IPS-NIHi11 (cell line): ENCODE results near the gene ASXL3.

ENCODE experiments used
- DNase-seq: peaks from one replicate; pipeline ENCODE4 v3.0.0; 2012; ENCODE audit warnings: mixed read lengths, low spot score

The ASXL3 gene

DNA sequence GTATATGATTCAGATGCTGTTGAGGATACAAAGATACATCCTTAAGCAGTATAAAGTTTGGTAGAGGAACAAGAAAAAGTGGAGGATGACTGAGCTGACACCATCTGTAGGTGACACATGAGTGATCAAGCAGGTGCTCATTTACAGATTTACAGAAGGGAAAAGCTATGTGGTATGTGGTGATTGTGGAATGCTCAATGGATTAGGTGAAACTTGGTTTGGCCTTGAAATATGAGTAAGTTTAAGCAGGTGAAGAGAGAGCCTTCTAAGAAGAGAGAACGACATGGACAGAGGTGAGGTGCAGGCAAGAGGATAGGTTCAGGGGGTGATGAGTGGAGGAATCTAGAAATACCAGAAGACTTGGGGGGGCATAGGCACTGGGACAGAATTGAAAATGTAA, 5.9 kb downstream of the ASXL3 start:
- DNase-seq, result no peak

DNA sequence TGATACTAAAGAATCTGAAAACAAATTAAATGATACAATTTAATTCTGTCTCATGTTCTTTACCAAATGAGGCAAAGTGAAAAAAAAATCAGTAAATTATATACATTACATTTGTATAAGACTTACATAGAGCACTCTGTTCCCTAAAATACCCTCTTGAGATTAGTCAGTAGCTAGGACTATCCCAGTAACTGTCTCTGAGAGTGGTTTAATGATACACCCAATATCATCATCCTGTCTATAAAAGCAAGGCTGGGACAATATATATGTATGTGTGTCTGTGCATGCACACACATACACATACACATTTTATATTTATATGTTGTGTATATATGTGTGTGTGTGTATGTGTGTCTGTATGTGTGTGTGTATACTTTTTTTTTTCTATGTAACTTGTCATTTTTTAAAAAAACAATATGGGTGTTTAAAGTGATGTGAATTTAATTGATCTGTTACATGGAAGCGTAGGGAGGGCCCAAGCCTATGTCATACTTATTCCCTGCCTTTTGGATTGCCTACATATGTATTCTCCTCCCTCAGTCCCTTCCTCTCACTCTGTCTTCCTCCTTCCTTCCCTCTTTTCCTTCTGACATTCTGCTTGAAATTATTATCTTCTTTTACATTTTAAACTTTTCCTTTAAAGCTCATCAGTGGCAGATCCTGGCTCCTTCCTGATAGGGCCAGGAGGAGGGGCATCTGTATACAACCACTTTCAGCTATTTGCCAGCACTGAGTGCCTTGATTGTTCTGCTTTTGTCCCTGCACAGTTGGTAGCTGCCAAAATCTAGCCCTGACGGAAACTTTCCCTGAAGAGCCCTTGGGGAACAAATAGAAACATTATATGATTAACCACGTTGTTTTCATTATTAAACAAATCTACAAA, 6.8 kb downstream of the ASXL3 start:
- peak; percentile 42 for DNase-seq

DNA sequence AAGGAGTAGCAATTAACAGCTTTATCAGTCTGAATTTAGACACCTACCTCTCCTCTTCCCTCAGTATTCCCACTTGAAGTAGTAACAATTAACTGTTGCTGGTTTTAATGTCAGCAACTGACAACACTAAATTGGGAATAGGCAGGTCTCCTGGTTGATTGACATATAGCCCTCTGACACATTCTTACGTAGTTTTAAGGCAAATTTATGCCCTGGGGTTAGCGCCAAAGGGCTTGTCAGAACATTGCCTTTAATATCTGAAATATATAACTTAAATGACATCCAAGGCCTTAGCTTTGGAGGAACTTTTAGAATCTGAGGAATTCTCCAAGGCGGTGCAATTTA, 7.4 kb downstream of the ASXL3 start:
- DNase-seq, result no peak

DNA sequence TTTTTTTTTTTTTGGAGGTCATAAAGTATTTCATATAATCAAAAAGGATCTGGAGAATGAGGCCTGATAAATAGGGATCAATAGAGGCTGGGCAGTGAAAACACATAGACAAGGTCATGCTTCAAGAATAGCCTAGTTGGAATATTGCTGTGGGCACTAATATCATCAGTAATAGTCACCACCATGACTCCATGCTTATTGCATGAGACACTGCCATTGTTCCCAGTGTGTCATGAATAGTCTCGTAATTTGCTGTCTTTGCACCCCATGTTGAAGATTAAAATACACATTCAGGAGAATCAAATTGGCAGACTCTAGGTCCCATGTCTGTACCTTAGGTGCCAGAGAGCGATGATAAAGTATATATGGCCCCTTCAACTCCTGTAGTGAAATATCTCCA, 10.3 kb downstream of the ASXL3 start:
- DNase-seq, result no peak

DNA sequence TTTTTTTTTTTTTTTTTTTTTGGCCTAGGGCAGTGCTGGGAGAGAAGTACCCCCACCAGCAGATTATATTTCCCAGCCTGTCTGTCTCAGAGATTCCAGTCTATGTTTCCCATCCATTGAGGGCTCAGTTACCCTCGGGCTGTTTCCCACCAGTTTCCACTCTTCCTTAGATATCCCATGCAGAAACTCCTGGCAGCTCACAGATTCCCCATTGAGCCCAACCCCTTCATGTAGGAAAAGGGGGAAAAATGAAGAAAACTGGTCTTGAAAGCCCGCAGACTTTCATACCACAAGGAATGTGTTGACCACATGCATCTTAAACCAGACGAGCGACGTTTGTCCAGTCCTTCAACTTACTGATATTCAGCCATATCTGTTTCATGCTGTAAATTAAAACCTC, 15.2 kb downstream of the ASXL3 start:
- no peak for DNase-seq

DNA sequence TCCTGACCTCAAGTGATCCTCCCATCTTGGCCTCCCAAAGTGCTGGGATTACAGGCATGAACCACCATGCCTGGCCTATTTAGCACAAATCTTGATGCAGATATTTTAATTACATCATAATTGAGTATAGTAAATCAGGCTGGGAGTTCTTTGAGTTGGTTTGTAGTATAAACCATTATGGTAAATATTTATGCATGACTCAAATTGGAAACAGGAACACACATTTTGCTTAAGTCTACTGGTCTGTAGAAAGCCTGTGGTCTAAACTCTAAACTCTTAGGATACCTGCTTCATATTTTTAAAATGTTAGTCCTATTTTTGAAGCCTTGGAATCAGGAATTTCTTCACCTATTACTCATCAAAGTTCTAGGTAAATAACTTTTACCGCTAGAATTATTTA, 16.8 kb downstream of the ASXL3 start:
- DNase-seq, result no peak

DNA sequence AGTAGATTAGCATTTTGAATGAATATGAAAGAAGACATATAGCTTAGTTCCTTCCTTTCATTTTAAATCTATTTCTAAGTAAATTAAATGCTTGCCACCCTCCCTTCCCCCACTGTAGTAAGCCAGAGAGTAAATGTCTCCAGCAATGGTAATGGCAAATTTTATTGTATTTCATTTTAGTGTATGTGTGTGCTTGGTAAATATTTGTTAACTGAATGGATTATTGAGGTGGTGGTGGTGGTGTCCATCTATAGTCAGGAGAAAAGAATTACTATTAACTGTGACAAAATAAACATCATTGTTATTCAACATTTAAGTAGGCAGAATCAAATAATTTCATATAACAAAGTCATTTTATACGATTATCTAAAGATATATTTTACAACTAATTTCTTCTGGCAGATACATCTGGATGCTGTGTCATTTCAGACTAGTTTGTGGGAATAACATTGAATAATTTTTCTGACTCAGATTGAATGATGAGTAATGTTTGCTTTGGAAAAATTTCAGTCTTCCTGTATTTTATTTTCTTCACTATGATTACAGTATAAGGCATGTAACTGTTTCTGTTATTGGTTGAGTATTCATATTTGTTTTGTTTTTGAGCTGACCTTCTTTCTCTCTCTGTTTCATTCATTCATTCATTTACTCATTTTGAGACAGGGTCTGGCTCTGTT, 18.3 kb downstream of the ASXL3 start:
- DNase-seq, result no peak

DNA sequence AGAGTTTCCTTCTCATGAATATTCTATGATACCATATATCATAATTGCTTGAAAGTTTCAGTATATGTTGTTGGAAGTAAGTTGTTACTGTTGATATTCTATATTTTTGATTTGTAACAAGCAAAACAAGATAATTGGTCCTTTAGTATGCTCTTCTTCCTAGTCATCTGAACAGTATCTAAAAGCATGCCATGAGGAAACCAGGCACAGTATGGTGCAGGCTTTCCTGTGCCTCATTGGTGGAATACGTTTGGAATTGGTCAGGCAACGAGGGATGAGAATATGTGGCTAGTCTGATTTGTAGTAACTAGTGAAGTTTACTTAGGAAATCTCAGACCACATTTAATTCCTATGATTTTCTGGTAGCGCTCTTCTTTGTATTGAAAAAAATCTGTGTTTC, 22.8 kb downstream of the ASXL3 start:
- DNase-seq, result no peak

DNA sequence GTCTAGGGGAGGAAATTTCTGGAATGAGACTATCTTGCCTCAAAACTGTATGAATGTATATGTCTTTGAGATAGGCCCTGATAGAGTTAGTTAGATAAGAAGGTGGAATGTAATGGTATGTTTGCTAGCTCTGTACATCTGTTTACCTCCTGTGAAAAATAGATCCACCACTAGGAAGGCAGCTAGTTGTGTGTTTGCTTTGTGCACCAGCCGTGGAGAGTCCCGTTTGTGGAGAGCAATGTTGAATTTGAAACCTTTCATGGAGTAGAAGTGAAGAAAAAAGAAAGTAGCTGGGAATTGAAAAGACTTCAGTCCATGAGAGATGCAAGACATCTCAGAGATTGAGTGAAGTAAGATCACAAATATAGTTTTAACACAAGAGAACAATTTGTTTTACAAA, 25.4 kb downstream of the ASXL3 start:
- DNase-seq, result no peak

DNA sequence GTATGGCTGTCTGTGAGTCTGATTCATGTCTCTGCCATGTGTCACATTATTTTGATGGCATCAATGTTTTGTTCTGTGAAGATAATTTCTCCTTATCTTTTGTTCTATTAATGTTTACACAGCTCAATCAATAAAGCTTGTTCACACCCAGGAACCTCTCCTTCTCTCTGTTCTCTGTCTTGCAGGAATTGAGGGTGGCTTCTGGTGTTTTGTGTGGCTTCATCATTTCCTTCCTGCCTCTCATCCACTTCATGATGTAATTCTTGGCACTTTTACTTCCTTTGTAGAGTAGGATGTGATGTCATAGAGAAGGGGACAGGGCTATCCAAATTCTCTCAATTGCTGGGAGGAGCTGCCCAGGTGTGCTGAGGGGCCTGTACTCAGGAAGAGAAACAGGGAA, 27.2 kb downstream of the ASXL3 start:
- no peak for DNase-seq

DNA sequence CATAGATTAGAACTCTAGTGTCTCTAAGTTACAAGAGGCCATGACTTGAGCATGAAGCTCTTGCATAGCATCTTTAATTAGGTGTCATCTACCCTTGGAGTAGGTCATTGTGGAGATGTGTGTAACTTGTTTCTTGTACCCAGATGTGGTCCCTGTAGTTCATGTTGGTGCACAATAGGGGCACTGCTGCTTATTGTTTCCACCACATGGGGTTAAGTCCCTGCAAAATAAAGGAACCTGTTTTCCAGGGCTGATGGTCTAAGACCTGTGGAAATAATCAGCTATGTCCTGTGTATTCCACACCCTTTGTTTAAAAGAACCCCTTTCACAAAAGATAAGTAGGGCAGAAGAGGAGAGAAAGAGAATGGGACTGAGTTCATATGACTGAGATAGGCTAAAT, 28.6 kb downstream of the ASXL3 start:
- DNase-seq, result peak; percentile 12

DNA sequence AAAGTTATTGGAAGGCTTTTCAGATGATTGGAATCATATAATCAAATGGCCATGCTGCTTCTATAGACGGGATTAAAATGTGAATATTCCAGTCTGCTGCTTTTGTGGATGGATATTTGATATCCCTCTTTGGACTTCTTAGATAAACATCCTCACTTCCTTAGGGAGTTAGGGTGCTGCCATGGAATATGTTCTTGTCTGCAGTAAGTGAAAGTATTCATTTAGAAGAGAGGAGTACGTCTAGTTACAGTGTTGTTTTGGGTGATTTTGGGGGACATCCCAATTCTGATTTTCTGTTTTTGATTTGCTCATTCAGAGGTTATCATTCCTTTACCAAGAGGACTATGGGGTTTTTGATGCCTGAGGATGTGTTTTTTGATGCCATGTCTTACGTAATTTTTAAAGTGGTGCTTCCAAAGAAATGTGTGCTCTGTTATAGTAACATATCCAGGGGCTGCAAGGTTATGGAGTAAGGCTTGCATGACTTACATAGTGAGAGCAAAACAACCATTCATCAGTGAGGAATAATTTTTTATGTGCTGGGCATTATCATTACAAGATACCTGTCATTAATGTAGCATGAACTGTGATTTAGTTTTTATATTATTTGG, 33.6 kb downstream of the ASXL3 start:
- DNase-seq, result no peak

DNA sequence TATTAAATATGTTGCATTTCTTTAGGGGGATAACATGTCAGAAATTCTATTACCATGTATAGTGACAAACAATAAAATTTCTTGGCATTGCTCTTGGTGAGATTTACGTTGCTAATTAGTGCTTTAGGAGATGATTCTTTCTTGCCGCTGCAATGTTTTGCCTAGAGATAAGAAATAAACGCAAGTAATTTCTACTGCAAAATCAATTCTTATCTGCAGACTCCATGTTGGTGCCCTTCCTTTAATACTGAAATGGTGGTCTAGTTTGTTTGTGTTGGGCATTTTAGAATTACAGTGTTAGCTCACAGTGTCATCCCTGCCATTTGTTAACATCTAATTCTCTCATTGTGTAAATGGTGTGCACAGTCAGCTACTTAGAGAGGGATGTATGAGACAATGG, 34.6 kb downstream of the ASXL3 start:
- no peak for DNase-seq

DNA sequence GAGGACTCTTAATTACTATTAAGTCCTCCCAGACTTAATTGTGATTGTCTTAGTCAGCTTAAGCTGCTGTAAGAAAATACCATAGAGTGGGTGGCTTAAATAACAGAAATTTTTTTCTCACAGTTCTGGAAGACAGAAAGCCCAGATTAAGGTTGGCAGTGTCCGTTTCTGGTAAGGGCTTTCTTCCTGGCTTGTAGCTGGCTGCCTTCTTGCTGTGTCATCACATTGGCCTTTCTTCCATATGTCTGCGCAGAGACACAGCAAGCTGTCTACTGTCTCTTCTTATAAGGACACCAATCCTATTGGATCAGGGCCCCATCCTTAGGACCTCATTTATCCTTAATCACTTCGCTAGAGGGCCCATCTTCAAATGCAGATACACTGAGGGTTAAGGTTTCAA, 38.5 kb downstream of the ASXL3 start:
- no peak for DNase-seq

DNA sequence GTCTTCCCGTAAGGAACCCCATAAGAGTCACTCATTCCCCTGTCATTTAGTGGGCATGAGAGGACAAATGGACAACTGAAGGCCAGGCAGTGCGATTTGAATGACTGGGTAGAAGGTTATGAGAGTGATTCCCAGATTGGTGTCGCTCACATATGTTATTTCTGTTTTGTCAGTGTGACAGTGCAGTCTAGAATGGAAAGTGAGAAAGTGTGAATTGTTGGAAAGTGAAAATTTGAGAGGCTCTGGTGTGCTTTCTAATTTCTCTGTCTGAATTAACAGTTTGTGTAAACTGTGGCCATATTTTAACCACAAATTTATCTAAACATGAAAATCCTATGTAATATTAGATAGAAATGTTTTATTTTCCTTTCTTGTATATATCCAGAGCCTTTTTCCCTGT, 49.1 kb downstream of the ASXL3 start:
- no peak for DNase-seq

DNA sequence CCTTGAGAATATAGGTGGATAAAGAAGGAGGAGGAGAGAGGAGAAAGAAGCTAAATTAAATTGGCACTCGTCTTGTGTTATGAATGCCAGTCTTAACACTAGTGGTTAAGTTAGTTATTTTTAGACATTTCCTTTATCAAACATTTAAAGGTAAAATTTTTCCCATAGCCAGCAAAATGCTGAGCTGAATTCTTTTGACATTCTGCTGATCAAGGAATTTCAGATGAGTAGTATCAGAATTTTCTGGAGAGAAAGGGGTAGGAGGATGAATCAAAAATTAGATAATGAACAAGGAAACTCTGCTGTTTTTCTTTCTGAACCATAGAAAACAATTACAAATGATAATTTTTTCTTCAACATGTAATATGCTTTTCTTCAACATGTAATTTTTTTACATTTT, 52.5 kb downstream of the ASXL3 start:
- no peak for DNase-seq

DNA sequence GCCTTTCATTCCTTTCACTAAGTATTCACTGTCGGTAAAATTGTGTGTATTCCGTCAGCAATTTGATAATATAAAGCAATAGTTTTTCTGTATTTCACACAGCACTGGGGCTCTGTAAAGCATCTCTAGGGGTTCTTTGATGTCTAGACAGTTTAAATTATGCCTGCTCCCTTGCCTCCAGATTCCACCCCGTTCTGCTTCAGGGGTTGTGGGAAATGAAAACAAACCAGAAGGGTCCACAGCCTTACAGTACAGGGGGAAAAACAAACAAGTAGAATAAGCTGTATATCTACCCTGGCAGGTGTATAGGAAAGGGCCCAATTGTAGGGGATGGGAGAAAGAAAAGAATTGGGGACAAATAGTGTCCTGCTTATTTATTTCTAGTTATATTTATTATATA, 63.1 kb downstream of the ASXL3 start:
- DNase-seq, result no peak

DNA sequence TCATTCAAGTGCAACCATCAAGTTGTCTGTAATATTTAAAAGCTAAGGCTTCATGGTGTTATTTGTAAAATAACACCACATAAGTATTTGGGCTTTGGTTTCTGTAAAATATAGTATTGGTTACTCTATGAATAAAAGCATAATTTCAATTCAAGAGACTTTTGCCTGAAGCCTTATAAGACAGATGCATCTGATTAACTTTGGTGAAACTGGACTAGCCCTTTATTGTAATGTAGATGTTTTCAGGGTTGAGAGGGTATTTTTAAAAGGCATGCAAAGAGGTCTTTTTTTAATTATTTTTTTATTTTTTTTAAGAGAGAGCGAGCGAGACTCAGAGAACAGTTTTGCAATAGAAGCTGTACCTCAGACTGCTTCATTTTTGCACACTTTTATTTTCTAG, 66.5 kb downstream of the ASXL3 start:
- DNase-seq, result no peak

DNA sequence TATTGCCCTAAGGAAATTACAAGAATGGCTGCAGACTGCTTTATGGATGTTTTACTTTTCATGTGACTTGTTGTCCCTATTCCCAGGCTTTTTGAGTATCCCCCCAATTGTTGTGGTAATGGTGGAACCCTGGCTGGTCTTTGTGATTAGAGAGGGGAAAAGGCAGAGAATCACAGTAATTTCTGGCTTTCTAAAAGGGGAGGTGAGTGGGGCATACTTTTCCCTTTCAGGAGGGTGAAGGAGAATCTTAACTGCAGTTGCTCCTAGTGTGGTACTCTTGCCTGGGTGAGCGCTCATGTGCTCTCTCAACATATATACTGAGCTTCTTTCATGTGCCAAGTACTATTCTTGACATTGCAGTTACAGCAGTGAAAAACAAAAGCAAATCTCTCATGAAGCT, 69.3 kb downstream of the ASXL3 start:
- no peak for DNase-seq

DNA sequence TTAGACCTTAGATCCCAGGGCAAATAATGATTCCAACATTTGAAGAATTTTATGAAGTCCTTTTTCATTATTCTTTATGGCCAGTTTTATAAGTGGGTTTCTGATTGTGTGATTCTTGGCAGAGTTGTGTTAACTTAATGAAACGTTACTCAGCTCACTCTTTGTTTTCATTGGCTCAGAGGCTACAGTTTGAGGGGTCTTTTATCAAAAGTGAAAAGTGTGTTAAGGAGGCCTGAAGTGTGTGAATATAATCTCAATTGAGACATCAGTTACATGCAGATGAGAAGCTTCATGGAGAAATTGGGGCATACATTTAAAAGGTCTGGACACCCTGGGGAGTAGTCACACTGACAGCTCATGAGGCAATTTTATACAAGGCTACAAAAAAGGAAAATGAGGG, 74.6 kb downstream of the ASXL3 start:
- no peak for DNase-seq

DNA sequence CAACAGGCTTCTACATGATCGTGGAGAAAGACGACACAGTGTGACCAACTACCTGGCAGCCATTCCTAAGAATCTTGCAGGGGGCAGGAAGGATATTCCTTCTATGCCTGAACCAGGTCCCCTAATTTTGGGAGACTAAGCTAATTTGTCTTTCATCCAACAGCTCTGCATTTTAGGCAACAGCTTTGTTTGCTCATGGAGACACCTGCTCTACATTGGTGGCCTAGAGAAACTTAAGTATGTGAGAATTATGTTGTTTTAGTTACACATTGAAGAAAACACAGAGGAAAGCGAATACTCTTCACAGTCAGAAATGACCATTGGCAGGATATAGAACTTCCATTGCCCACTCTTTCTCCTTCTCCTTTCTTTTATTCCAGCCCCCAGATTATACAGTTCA, 75.2 kb downstream of the ASXL3 start:
- no peak for DNase-seq

DNA sequence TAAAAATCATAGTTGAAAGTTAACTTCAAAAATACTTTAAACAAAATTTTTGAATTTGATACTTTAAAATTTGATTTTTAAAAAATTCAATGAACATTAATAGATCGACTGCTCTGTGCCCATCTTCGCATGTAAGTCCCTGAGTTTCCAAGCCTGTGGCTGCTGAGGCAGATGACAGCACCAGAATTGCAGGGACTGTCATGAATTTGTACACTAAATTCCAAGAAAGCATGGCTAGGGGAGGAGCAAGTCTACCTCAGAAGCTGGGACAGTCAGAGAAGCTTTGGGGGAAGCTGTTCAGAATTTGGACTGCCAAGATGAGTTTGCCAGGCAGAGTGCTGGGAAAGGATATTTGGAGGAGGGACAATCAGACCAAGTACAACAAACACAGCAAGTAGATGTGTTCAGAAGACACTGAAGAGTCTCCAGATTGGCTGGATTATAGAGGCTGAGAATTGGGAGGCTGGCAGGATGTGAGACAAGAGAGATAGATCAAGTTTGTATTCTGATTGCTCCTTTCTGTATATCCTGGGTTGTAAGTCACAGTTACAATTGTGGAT, 79.0 kb downstream of the ASXL3 start:
- DNase-seq, result no peak

DNA sequence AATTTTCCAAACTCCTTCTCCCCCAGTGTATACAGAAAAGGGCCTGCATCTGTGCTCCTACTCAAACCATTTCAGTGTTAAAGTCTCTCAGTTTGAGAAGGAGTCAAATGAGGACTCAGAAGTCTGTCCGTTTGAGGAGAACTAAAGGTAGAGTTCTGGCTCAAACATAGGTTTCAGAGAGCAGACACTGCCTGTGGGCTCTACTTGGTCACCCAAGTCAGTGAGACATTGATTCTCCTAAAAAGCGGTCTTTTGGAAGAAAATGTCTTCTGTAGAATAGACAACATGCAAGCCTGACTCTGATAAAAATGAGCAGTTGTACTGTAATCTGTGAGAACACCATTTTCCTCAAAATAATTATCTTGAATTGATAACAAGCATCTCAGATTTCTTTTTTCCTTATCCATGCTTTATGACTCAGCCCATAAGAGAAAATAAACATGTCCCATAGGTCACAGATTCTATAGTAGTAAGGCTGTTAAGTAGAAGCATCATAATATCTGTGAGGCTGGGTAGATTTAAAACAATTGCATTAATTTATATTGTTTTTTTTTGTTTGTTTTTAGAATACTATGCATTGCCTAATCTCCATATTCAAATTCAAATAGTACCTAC, 82.8 kb downstream of the ASXL3 start:
- DNase-seq, result no peak
